ENCODE data around the gene FAM222A.

FAM222A gene

DNA sequence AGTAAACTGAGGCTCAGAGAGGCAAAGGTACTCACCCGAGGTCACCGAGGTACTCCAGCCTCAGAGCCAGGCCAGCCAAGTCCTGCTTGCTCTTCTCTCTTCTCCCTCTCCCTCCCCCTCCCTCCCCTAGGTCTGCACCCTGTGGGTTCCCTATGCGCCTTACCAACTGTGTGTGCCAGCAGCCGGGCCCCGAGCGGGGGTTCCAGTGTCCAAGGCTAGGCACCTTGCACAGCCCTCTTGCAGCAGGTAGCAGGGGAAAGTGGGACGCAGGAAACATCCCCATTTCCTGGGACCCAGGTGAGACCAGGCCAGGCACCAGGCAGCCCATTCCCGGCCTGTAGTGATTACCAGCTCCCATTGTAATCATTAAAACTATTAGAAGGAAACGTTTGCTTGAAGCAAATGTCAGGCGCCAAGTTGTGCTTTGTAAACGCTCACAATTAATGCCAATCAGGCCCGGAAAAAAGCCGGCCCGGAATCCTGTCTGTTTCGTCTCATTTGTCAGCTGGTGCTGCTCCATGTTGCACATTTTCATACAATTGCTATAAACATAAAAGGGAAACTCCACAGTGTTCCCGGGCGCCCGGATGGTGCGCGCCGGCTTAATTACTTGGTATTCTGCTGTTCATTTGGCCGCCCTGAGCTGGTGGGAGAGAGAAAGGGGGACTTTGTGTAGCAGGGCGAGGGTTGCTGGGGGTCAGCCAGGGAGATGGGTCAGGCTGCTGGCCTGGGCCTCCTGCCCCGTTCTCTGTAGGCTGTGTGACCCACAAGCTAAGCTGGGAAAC lies 11.9 kb downstream of the FAM222A start:
- no peak for DNase-seq (ENCODE audit: low read depth)

DNA sequence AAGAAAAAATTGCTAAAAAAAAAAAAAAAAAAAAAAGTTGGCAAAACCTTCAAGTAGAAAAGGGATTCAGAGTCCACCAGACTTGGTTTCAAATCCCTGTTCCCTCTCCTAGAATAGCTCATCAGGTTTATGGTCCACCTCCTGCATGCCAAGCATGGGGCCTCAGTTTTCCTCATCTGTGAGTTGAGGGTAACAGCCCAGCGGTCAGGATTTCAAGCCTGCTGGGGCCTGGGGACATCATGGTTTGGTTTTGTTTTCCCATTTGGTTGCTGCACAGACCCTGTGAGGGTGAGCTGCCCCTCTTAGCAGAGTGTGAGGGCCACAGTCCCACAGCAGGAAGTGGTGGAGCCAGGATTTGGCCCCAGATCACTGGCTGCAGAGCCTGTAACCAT lies 12.5 kb downstream of the FAM222A start:
- DNase-seq (ENCODE audit: low read depth), result no peak

DNA sequence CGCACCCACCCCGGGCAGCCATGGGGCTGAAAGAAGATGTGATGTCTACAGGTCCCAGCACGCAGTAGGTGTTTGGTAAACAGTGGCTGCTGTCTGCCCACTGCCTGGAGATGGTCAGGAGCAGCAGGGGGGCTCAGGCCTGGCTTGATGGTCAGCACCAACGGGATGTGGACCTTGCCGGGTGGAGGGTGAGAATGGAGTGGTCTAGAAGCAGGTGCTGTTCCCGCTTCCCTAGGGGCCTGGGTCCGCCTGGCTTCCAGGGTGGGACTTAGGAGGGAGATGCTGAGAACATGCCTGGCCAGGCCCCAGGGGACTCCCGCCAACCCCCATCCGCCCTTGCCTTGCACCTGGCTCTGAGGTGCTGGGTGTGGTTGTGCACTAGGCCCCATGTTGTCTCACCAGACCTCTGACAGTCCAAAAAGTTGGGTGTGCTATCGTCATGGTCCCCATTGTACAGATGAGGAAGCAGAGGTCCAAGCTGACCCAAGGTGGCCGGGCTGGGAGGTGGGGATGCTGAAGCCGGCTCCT lies 12.9 kb downstream of the FAM222A start:
- DNase-seq (ENCODE audit: low read depth), result no peak

DNA sequence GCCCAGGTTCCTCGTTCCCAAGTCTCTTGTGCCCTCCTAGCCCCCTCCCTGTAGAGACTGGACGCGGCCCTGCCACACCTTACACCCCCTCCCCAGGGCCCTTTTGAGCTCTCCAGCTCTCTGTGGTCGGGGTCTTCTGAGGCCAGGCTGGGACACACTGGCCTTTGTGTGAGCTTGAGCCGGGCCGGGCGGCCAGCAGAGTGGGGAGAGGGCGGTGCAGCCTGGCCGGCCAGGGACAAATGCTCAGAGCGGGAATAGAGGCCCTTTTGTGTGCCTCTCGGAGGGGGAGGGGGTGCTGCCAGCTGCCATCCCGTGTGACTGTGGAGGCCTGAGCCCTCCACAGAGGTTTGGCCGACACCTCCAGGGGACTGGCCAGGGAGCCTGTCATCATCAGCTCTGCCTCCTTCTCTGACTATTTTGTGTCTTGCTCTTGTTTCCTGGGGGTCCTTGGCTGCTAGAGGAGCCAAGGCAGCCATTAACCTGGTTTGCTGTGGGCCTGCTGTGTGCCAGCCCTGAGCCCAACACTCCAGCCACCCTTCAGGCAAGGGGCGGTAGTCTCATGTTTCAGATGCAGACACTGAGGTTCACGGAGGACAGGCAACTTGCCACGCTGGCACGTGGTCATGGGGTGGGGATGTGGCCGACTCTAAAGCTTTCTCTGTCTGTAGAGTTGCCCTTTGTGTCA lies 13.6 kb downstream of the FAM222A start:
- no peak for DNase-seq (ENCODE audit: low read depth)

DNA sequence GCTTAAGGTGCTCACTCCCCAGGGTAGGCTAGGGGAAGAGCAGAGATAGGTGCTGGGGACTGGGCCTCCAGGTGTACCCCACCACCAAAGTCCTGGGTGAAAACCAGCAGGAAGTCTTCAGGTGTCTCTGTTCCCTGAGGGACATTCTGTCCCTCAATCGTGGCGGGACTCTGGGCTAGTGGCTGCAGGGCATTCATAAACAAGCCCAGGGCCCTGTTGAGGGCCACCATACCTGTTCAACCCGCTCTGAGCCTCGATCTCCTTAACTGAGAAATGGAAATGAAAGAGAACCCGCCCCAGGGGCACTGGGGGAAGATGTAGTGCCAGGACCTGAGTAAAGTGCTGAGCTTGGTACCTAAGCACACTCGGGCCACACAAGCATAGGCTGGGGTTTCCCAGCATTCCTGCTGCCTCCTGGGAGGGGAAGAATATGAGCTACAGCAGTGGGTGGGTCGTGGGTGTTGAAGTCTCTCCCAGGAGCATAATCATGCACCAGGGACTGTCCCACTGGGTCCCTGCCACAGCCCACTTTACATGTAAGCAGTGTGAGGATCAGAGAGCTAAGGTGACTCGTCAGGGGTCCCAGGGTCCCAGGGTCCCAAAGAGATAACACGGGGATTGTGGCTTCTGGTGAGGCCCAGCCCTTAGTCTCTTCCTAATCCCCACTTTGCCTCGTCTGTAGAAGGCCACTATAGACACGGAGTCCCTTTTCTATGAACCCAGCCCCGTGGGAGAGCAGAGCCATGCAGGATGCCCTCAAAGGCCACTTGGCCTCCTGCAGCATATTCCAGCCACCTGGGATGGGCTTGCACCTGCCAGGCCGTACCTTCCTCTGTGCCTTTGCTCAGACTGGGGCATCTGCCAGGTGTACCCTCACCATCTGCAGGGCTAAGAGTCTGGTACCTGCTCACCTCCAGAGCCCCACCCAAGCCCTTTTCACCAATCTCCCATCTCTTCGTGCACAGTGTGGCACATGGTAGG lies 14.4 kb downstream of the FAM222A start:
- DNase-seq (ENCODE audit: low read depth), result no peak

DNA sequence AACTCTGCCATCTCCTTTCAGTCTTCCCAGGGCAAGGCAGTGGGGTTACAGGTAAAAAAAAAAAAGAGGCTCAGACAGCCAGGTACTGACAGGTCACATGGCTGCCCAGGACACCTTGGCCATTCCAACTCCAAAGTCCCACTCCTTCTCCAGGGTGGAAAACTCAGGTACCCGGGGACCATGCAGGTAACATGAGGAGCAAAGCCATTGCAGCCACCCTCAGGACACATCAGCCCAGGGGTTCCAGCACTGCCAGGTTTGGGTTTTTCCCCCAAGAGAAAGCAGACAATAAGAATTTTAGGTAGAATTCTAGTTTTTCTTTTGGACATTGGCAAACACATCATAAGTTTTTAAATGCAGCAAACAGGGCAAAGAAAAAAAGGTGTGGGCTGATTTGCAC lies 15.3 kb downstream of the FAM222A start:
- no peak for DNase-seq (ENCODE audit: low read depth)

DNA sequence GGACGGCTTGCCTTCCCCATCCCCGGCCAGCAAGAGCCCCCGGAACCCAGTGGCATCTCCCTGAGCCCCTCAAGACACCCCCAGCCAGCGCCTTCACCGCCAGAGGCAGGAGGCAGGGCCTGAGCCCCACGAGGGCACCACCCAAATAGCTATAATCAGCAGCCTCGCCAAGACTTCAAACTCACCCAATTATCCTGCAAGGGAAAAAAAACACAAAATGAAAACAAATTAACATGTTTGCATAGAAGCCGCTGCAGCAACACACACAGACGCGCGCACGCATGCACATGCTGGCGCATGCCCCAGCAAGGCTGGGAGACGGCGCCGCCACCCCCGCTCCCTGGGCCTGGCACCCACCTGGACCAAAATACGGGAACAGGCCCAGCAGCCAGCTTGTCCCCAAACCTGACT lies 15.8 kb downstream of the FAM222A start:
- no peak for DNase-seq (ENCODE audit: low read depth)

DNA sequence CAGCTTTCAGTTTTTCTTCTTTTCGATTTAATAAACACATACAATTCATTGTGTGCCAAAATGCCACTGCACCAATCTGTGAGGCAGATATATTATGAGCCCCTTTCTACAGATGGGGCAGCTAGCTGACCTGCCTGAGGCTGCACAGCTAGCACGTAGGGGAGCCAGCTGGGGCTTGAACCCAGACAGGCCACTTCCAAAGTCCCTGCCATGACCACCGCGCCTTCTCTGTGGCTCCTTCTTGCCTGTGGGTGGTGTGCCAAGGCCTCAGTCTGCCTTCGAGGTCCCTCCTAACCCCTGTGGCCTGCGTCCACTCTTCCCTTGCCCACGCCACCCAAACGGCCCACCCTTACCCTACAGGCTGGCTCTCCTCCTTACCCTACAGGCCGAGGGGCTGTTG lies 16.2 kb downstream of the FAM222A start:
- no peak for DNase-seq (ENCODE audit: low read depth)

DNA sequence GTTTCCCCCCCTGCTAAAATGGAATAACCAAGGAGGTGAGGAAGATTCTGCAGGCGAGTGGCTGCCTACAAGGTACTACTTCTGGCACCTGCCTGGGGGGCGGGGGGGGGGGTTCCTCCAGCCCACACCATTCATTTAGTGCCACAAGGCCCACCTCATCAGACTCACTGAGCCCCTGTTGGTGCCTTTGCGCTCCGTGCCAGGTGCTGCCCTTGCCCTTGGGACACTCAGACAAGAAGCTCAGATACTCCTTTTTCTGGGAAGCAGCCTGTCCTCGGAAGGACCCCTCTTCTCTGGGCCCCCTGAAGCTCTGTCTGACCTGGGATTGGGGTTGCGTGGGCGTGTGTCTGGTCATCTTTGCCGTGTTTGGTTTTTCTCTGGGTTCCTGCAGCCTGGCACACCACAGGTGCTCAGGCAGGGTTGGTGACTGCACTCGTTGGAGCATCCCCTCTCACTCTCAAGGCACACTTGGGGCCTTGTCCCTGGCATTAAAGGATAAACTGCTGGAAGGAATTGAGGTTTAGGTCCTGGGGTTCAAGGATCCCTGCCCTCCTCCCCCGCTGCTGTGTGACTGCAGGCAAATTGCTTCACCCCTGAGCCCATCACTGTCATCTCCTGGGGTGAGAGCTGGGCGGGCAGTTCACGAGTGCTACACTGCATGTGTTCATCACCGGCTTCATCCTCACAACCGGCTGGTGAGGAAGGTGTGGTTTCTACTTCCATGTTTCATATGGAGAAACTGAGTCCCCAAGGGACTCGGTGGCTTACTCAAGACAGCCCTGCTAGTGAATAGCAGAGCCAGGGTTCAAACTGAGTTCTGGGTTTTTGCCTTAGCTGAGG lies 16.9 kb downstream of the FAM222A start:
- no peak for DNase-seq (ENCODE audit: low read depth)

DNA sequence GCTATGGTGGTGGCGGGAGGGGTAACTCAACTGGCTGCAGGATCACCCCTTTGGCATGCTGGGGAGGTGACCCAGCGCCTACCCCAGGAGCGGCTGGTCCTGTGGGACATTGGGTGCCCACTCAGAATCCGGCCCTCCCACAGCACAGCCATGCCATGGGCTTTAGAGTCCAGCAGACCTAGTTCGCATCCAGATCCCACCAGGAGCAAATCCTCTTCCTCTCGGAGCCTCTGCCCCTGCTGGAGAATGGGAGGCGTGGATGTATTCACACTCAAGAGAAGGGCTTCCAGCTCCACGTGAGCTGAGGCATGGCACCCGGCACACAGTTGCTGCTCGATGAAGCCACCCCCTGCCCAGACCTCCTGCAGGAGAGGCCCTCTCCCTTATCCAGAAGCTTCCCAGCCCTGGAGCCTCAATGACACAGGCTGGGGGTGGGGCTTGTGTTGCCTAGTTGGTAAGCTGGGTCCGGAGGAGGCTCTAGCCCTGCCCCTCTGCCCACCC lies 17.7 kb downstream of the FAM222A start:
- DNase-seq (ENCODE audit: low read depth), result no peak

DNA sequence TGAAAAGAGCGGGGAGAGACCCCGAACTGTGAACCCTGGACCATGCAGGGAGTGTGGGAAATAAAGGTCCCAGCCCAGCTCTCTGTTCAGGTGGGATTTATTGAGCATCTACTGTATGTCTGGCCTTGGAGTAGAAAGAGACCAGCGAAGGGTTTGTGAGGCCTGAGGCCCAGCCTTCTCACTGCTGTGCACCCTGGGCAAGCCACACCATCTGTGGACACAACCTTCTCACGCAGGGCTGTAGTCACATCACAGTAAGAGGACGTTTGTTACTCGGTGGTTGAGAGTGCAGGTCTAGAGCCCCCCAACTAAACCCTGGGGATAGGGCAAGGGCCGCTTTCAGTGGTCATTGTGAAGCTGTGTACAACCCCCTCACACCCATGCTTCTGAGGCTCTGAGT lies 18.2 kb downstream of the FAM222A start:
- DNase-seq (ENCODE audit: low read depth), result no peak

DNA sequence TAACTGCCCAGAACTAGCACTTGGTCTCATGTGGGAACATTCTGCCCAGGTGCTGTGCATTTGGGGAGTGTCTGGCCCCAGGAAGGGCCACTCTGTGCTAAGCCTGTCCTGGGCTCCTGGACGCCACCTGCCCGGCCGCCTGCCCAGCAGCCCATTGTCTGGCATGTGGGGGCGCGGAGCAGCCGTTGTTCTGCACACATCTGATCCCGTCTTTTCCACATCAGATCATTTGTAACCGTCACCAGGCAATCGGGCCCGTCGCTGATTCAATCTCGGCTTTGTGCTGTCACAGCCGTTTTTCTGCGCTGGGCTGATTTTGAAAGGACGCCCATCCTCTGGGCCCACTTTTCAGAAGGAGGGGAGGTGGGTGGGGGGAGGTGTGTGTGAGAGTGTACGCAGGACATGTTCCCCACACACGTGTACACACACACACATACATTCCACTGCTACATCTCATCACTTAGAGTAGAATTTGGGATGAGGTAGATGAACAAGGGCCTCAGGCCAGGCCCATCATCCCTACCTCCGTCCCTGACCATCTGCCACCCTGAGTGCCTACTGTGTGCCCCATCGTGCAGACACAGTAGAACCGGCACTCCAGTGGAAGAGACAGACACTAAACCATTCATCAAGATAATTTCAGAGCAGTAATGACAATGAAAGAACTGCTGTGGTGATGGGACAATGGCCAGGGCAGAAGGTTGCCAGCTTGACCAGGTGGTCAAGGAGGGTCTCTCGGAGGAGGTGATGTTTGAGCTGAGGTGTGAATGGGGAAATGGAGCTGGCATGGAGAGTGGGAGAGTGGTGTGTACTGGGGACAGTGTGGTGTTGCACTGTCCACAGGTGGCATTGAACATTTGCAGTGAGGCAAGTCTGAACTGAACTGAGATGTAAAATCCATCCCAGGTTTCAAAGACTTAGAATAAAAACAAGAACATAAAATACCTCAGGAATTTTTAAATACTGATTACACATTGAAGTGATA lies 19.0 kb downstream of the FAM222A start:
- DNase-seq (ENCODE audit: low read depth), result no peak

DNA sequence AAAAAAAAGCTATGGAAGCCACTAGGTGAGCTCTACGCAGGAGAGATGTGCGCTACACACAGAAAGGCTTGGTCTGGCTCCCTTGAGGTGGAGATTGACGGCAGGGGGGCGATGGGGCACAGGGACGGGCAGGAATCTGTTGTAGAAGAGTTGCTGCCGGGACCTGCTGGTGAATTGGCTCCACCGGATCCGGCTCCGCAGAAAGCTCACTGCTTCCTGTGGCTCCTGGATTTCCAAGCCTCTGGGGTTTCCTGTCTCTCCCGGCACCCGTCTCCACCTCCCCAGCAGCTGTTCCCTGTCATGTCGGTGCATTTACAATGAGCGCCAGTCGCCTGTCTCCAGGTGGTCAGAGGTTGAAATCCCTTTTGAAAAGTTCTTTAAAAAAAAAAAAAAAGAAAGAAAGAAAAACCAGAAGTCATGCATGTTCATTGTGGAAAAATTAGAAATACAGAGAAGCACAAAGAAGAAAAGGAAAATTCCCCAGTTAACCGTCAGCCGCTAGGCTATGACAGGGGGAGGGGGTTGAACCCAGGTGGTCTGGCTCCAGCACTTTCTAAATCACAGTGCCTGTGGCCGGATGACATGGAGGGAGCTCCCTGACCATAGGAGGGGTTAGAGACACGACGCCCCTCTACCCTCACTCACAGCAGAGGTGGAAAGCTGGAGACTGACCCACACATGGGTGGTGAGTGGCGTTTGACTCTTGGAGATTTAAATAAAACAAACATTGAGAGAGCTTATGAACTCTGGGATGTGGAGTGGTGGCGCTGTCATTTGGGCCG lies 20.8 kb downstream of the FAM222A start:
- no peak for DNase-seq (ENCODE audit: low read depth)

DNA sequence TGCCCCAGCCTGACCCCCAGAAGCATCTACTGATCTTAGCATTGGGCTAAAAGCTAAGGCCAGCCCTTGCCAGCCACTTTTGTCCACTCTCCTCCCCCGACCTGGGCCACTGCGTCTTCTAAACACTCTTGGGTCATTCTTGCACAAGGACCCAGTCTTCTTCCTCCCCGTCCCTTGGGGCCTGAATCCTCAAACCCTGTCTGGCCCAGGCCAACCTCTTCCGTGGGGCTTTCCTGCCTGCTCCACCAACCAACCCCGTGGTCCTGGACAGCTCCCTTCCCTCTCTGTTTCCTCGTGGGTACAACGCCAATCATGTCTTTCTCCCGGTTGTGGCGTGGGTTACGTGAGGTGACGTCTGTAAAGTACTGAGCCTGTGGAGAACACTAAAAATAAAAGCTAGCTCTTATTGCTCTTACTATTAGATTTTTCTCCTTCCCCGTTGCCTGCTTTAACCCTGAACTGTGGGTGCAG lies 21.5 kb downstream of the FAM222A start:
- no peak for DNase-seq (ENCODE audit: low read depth)

DNA sequence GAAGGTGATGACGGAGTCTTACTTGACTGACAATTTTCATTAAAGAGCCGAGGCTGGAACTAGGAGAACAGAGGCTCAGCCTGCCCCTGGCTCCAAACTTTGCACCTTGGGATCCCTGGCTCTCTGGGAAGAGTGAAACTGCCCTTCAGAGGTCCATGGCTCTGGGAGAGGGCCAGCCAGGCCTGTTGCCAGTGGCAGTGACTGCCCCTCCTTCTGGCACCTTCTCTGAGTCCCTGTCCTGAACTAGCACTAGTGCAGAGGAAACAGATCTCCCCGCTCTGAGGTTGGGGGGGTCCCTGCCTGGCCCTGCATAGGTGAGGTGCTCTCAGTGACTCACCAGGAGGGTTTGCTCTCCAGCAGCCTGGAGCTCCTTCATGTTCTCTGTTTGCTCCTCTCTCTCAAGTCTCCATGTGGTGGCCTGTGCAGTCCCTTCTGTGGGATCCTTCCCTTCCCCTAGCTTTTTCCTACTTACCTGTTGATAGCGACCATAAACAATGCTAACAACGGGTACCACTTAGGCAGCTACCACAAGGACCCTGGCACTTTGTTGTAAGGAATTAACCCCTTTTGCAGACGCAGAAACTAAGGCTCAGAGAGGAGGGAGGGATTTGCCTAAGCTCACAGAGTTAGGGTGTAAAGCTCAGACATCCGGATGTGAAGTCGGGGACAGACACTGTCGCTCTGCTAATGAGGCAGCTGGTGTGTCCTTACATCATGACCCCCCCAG lies 22.4 kb downstream of the FAM222A start:
- no peak for DNase-seq (ENCODE audit: low read depth)

DNA sequence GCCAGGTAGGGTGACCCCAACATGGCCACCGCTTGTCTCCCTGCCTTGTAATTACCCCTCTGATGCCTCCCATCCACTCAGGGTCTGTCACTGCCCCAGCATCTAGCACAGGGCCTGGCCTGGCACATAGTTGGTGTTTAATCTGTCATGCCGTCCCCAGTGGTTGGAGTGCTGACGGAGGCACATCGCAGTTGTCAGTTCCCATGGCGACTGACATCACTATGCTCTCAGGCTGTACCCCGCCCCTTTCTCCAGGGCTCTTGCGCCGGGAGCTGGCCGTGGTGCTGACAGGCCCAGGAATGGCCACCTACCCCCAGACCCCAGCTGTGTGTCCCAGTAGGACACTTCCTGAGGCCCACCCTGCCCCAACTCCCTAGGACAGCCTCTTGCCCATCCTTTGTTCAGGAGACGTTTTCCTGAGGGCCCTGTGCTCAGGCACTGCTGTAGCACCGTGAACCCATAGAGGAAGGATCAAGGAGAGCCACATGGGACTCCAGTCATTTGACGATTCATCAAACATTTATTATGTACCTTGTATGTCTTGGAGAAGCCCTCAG lies 23.0 kb downstream of the FAM222A start:
- DNase-seq (ENCODE audit: low read depth), result no peak

DNA sequence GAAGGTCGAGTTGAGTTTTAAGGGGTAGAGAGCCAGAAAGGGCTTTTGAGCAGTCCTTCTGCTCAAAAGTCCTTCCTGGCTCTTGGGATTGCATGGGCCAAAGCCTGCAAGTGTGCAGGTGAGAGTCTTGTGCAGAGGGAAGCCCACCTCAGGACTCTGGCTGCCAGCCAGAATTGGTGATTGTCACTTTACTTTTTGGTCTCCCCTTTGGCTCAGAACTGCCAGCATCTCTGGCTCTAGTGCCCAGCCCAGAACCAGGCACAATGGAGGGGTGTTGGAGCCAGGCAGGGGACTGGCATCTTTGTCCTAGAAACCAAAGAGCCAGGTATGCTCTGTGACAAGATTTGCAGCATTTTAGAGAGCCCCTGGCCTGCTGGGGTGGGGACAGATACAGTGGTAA lies 23.5 kb downstream of the FAM222A start:
- DNase-seq (ENCODE audit: low read depth), result no peak

DNA sequence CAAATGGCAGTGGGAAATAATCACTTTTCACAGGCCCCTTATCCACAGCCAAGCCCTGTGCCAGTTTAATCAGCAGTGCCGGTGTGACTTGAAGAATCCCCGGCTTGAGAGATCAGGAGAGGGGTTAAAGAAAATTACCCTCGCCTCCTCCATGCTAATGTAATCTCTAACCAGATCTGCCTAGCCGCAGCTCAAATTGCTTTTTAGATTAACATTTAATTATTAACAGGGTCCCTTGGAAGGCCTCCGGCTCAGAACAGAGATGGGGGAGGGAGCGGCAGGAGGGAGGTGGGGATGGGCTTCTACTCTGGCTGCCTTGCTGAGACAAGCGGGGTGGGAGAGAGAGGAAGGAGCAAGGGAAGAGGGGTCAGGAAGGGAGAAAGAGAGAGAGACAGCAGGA lies 24.0 kb downstream of the FAM222A start:
- DNase-seq (ENCODE audit: low read depth), result no peak
